Uterus (tissue), 4 donors: ENCODE data around the gene GSTM4. TPM values are rescaled to one million over a fixed set of nuclear protein-coding genes. Genes with fewer than 3 reads are reported as not detected.

Experiments used
- DNase-seq, 2 donors: peaks; one replicate each; pipeline ENCODE4 v3.0.0-alpha.2; 2019 to 2020
- H3K27ac ChIP-seq, 2 donors: fragments of 200-600 bp; sonication (generic); 1 replicate in 1 of 2; 2 replicates in 1 of 2; pipeline ENCODE4 v1.5.1; 2016 to 2018
- H3K27me3 ChIP-seq, 2 donors: fragments of 200-600 bp; sonication (generic); one replicate each; pipeline ENCODE4 v1.5.1; 2018 to 2019; ENCODE audit warnings: control low read depth in 1 of 2
- H3K36me3 ChIP-seq, 2 donors: fragments of 200-600 bp; sonication (generic); one replicate each; pipeline ENCODE4 v1.5.1; 2019; ENCODE audit warnings: control low read depth in 1 of 2
- H3K4me1 ChIP-seq, 2 donors: fragments of 200-600 bp; sonication (generic); one replicate each; pipeline ENCODE4 v1.5.1; 2018 to 2019; ENCODE audit warnings: control low read depth in 1 of 2
- H3K4me3 ChIP-seq, 2 donors: fragments of 200-600 bp; sonication (generic); 1 replicate in 1 of 2; 2 replicates in 1 of 2; pipeline ENCODE4 v1.5.1; 2018 to 2019; ENCODE audit warnings: mild to moderate bottlenecking in 1 of 2
- H3K9me3 ChIP-seq, 2 donors: fragments of 200-600 bp; sonication (generic); one replicate each; pipeline ENCODE4 v1.5.1; 2019; ENCODE audit warnings: control low read depth in 1 of 2
- CTCF ChIP-seq, 4 experiments: fragments of 200-600 bp in 2 of 4; fragments of 450-650 bp in 2 of 4; sonication (generic) in 2 of 4; IDR thresholded peaks; one replicate each; pipeline ENCODE4 v1.5.1; 2016 to 2019; ENCODE audit warnings: antibody characterized with exemption in 4 of 4, mild to moderate bottlenecking in 2 of 4, moderate library complexity in 1 of 4
- POLR2A ChIP-seq, 2 donors: fragments of 450-650 bp; IDR thresholded peaks; one replicate each; pipeline ENCODE4 v1.6.1; 2016; ENCODE audit warnings: antibody characterized with exemption in 2 of 2, mild to moderate bottlenecking in 1 of 2, moderate library complexity in 1 of 2
- intact Hi-C: fragments of 100-400 bp; cut with DNase I; formaldehyde crosslinking; loops from one replicate; pipeline ENCODE4 v1.15.1; 2023; ENCODE audit warnings: low total_unique reads
- total RNA-seq, 4 donors: library from RNA; depleted of rRNA in 3 of 4; stranded (reverse); fragments of >200 nt in 3 of 4; gene quantifications; one replicate each; pipeline versions ENCODE4 v1.1.0 to v1.2.4, GENCODE V29; 2014 to 2023
- donor health status: DM: yes; HTN: yes; CAD: no.

GSTM4 gene
- total RNA-seq = 10 to 100 TPM in 3 of 4 donors, 1 to 10 TPM in 1; 7.6 to 43.5 (median 20.7) TPM

DNA sequence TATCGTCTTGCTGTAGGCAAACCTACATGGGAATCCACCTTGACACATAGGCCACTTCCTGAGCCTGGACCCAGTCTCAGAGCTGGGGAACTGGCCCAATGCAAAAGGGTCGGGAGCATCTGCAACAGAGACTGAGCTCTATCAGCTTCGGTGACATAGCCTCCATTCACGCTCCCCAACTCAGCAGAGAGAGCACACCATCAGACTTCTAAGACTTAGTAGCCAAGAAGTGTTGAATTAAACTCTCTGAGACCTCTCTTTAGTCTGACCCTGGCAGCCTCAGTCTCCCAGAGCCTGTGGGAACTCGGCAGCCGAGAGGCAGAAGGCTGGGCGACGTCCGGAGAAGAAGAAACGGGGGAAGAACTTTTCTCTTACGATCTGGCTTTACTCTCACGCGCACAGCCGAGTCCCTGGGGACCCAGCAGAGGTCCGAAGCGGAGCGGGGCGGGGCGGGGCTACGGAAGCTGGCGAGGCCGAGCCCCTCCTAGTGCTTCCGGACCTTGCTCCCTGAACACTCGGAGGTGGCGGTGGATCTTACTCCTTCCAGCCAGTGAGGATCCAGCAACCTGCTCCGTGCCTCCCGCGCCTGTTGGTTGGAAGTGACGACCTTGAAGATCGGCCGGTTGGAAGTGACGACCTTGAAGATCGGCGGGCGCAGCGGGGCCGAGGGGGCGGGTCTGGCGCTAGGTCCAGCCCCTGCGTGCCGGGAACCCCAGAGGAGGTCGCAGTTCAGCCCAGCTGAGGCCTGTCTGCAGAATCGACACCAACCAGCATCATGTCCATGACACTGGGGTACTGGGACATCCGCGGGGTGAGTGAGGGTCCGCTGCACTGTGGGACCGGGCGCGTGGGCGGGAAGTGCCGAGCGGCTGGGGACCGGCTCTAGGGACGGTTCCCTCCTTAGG lies at the start of gene GSTM4:
GSTM4 (plus strand) TSS at position 485 of the 905 bp plus-strand sequence; CDS start at position 776, 291 bp downstream.
- DNase-seq = peak; percentile 88
- intact Hi-C loops = loop anchor here (10.0 kb wide), 1 partner anchor 329 kb away; the partner anchor contains the start of gene AHCYL1
- Histone ChIP-seq H3K36me3 (no peaks in the 10 kb centered on the region), H3K4me3 (peak within 1 kb of the TSS; percentile 48 to 54), H3K27ac (peak within 1 kb of the TSS; percentile 82 to 88), H3K9me3 (no peaks in the 10 kb centered on the region), H3K27me3 (no peaks in the 10 kb centered on the region), H3K4me1 (no peaks in the 10 kb centered on the region)
- peak in 1 of 2 donors; percentile 43 for TF ChIP-seq POLR2A (IDR thresholded peaks at IDR 0.05)
- peak; percentile 13 to 35 (median 20) for TF ChIP-seq CTCF (IDR thresholded peaks at IDR 0.05)

- no peak overlapping the region for H3K4me3 ChIP-seq
- DNase-seq = no peak
- no peaks in the 10 kb centered on the region for H3K36me3 ChIP-seq
- H3K27me3 ChIP-seq = no peaks in the 10 kb centered on the region
- no peaks in the 10 kb centered on the region for H3K4me1 ChIP-seq
- H3K27ac ChIP-seq = no peak overlapping the region
- intact Hi-C loops = no loop called here
- TF ChIP-seq POLR2A (IDR thresholded peaks at IDR 0.05) (no peak), CTCF (IDR thresholded peaks at IDR 0.05) (no peak)
- no peaks in the 10 kb centered on the region for H3K9me3 ChIP-seq
Observed at GRCh38 chr1:109609881-109610280, 46.0 kb upstream of the GSTM4 start.

- H3K27ac ChIP-seq = no peak overlapping the region
- no peak for DNase-seq
- intact Hi-C loops = no loop called here
- H3K36me3 ChIP-seq = no peaks in the 10 kb centered on the region
- TF ChIP-seq CTCF (IDR thresholded peaks at IDR 0.05) (no peak), POLR2A (IDR thresholded peaks at IDR 0.05) (no peak)
- H3K4me1 ChIP-seq = no peaks in the 10 kb centered on the region
- no peaks in the 10 kb centered on the region for H3K9me3 ChIP-seq
- no peak overlapping the region for H3K4me3 ChIP-seq
- H3K27me3 ChIP-seq = no peaks in the 10 kb centered on the region
Observed at GRCh38 chr1:109610609-109611307, 45.1 kb upstream of the GSTM4 start.

DNA sequence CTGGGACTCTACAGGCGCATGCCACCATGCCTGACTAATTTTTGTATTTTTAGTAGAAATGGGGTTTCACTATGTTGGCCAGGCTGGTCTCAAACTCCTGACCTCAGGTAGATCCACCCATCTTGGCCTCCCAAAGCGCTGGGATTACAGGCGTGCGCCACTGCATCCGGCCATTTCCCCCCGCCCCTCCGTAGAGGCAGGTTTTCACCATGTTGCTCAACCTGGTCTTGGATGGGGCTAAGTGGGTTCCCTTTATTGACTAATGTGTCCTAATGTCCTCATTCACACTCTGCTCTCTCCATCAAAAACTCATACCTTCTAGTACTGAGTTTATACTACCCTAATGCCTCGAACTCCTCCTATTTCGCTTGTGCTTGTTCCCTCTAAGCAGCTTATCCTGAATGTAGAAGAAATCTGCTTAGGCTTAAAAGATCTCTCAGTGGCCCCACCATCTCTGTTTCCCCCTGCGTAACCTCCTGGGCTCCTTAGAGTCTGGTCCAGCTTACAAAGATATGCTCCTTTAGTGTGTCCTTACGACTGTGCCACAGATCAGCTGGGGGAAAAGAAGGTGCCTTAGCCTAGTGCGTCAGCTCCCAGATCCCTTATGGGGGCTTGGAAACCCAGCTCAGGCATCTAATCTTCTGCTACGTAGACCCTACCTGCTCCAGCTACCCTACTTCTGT lies 44.5 kb upstream of the GSTM4 start:
- H3K4me1 ChIP-seq = no peaks in the 10 kb centered on the region
- intact Hi-C loops = no loop called here
- H3K27me3 ChIP-seq = no peaks in the 10 kb centered on the region
- H3K27ac ChIP-seq = no peak overlapping the region
- no peak overlapping the region for H3K4me3 ChIP-seq
- H3K36me3 ChIP-seq = no peaks in the 10 kb centered on the region
- DNase-seq = no peak
- no peaks in the 10 kb centered on the region for H3K9me3 ChIP-seq
- no peak for TF ChIP-seq POLR2A (IDR thresholded peaks at IDR 0.05)
- TF ChIP-seq CTCF (IDR thresholded peaks at IDR 0.05) = no peak
